DMS153 (cell line): ENCODE measurements around the gene PC.

Experiments
- DNase-seq: peaks from one replicate; lab custom pipeline; 2025; lab: John Stamatoyannopoulos, UW

The PC gene

GRCh38 chr11:66884443-66884842, 73.7 kb downstream of the PC start:
- DNase-seq = no peak

DNA sequence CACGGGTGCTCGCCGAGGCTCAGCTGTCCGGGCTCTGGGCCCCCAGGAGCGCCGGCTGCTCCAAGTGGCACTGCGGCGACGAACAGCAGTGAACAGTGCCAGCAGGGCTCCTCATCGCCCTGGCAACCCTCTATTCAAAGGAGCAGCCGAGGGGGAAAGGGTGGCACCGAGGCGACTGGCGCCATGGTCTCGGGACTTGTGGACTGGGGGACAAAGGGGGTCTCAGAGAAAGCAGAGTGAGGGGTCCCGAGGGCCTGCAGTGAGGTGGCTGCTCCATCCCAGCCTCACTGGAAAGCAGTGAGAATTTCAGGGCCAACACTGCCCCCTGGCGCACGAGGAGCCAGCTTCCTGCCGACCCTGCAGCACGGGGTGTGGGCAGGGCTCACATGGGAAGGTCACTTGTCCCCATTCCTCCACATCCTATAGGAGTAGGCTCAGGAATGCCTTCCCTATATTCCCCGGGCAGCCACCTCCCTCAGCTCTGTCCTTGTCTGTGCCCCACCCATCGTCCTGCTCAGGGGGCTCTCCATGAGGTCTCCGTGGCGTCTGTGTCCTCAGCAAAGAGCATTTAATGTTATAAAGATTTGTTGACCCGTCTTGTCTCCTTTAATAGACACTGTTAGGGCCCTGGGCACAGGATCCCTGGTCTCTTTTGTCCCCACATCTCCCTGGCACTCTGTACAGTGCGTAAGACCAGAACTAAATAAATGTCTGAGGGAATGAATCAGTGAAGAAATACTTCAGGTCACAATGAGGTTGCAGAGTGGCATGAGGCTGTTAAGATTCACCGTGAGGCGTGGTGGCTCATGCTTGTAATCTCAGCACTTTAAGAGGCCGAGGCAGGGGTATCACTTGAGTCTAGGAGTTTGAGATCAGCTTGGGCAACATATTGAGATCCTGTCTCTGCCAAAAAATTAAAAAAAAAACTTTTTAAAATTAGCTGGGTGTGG, 74.9 kb downstream of the PC start:
- DNase-seq = peak; percentile 67

GRCh38 chr11:66882561-66883015, 75.6 kb downstream of the PC start:
- no peak for DNase-seq

DNA sequence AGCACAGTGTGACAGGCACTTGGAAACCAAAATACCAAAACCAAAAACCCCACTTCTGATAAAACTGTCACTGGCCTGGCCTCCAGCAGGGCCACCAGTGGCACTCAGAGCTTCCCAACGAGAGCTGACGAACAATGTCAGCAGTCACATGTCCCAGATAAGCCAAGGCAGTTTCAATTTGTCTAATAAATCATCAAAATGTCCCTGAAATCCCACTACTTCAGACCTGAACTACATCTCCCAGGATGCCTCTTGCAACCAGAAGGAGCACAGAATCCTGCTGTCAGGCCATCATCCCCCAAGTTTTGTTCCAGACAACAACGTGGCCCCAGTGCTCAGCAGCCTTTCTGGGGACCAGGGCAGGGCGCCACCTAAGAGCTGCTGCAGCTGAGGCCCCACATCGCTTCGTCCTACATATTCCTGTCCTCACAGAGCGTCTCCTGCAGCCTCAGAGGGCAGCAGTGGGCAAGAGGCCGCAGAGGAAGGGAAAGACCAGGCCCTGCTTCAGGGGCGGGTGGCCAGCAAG, 76.2 kb downstream of the PC start:
- peak; percentile 4 for DNase-seq

DNA sequence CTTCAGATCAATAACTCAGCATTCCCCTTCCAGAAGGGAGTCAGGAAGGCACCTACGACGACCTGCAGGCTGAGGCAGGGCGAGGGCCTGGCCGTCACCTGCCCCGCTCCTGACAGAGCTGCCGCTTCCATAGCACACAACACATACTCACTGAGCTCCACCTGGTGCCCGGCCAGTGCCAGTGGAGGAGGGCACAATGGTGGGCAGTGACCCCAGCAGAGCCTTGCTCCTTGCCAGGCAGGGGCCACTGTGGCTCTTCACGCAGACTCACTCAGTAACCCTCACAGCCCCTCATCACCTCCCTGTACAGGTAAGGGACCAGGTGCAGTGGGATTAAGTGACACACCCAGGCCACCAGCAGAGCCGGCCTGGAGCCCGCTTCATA, 76.7 kb downstream of the PC start:
- peak; percentile 33 for DNase-seq

- peak; percentile 80 for DNase-seq
These were observed 77.4 kb downstream of the PC start for GRCh38 chr11:66880496-66881450.

GRCh38 chr11:66879999-66880398, 78.2 kb downstream of the PC start:
- no peak for DNase-seq

DNA sequence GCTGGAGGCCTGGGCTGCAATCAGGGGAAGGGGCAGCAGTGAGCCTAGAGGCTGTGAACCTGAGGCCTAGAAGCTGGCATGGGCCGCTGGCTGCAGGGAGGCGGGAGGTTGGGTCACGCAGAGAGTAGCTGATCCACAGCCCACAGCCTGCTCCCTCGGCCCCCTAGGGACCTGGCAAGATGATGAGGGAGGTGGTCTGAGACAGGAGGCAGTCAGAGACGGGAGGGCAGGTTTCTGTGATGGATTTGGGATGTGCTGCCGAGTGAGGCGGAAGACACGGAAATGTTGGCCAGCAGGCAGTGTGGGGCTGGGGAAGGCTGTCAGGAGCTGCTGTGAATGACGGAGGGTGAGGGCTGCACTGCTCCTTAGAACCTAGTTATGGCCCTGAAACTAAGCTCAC, 78.6 kb downstream of the PC start:
- no peak for DNase-seq

- no peak for DNase-seq
These were observed 79.2 kb downstream of the PC start for GRCh38 chr11:66879000-66879399.

- DNase-seq = no peak
These were observed 79.7 kb downstream of the PC start for GRCh38 chr11:66878474-66878873.

DNA sequence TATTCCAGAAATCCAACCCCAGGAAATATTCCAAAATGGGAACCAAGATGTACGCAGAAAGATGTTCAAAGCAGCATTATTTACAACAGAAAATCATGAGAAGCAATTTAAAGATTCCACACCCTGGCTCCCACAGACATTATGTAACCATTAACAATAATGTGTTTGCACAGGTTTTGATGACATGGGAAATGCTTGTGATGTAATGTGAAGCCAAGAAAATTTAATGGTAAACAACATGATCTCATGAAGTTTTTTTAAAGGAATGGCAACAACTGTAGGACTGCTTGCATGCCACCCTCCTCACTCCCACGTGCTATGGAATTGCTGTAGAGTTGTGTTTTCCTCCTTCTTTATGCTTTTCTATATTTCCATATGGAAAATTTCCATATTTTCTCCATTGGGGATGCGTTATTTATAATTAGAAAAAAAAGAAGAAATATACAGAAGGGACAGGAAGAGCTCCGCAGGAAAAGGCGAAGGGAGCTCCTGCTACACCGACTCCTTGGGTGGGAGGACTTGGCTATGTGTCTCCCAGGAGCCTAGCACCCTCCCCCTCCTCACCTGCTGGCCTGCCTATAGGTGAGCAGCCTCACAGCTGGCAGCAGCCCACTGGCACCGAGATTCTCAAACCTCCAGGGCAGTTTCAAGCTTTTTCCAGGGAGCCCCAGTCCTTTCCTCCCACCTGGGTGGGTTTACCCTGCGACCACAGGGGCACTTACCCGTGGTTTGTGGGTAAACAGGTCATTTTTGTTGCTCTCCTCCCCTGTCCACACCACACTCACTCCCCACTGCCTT, 80.4 kb downstream of the PC start:
- no peak for DNase-seq

GRCh38 chr11:66875378-66875777, 82.8 kb downstream of the PC start:
- no peak for DNase-seq

- no peak for DNase-seq
These were observed 84.0 kb downstream of the PC start for GRCh38 chr11:66874232-66874631.

GRCh38 chr11:66871521-66871901, 86.7 kb downstream of the PC start:
- DNase-seq = no peak

- DNase-seq = no peak
These were observed 87.3 kb downstream of the PC start for GRCh38 chr11:66870616-66871520.

- no peak for DNase-seq
These were observed 88.1 kb downstream of the PC start for GRCh38 chr11:66870131-66870530.

GRCh38 chr11:66869567-66869870, 88.7 kb downstream of the PC start:
- no peak for DNase-seq

GRCh38 chr11:66868726-66869566, 89.2 kb downstream of the PC start:
- no peak for DNase-seq

DNA sequence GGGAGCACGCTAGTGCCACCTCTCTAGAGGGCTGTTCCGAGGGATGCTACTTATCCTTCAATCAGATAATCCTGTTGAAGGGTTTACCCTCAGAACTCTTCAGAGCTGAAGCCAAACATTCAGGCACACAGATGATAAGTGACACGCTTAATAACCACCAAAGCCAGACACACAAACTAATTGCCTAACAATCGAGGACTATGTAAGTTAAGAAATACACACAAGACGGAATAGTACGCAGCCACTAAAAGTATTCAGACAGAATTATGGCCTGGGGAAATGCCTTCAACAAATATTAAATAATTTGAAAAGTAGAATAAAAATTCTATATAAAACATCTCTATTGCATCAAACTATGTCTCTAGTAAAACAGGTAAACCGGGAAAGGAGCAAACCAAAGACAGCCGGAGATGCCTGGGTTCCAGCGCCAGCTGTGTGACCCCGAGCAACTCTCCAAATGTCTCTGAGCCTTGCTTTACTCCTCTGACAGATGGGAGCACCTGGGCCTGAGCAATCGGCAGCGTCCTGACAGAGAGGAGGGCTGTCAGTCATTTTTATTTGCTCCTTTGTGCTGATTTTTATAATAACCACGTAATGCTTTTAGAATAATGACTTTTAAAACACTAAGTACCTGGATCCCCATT, 90.0 kb downstream of the PC start:
- no peak for DNase-seq
